GM19395 (cell line): Measurements from ENCODE around the gene RMND5A.
"Not testable (repeated sequence)": the region's sequence is repeated elsewhere in the genome, so short reads cannot be mapped to it uniquely, and the experiment has no call there.

Source experiments
- ATAC-seq: cut with Tn5 transposase; IDR thresholded peaks from one replicate; pipeline ENCODE4 v1.9.1; 2021; ENCODE audit warnings: mild to moderate bottlenecking, moderate library complexity; ENCODE audit not compliant: unreplicated experiment

The RMND5A gene

DNA sequence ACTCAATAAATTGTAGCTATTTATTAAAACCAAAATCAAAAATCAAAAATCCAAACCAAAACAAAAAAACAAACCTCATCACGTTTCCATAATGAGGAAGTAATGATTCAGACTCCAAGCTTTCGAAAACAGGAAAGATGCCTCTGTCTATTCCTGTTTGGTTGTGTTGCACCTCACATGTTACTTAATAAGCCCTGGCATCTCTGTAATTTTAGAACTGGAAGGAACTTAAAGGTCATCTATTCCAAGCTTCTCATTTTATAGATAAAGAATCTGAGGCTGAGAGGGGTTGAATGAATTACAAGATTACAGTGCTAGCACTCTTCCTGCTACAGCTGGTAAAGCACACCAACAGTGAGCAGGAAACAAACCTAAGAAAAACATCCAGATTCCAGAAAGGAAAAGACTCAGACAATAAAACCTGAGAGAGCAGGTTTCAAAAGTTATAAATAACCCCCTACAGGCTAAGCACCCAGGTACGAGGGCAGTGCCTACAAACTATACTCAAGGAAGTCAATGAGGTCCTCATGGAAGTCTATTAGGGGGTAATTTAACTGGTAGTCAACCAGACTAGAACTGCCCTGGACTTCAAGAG is 5.4 kb upstream of the RMND5A start:
- ATAC-seq: not testable (repeated sequence)

DNA sequence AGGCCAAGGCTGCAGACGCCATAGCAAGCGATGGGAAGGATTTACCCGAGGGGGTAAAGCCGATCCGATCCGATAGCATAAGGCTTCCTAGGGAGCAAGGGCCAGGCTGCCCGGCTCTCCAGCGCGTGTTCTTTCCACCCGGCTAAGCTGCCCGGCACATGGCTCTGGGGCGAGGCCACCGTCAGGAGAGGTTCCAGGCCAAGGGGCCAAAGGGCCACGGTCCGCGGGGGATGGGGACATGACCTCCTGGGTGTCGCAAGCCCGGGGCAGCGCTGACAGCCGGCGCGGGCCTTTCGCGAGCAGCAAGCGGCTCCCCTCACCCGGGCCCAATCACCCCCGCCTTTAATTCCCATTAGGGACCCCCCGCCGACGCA is 841 bp upstream of the RMND5A start:
- not testable (repeated sequence) for ATAC-seq

DNA sequence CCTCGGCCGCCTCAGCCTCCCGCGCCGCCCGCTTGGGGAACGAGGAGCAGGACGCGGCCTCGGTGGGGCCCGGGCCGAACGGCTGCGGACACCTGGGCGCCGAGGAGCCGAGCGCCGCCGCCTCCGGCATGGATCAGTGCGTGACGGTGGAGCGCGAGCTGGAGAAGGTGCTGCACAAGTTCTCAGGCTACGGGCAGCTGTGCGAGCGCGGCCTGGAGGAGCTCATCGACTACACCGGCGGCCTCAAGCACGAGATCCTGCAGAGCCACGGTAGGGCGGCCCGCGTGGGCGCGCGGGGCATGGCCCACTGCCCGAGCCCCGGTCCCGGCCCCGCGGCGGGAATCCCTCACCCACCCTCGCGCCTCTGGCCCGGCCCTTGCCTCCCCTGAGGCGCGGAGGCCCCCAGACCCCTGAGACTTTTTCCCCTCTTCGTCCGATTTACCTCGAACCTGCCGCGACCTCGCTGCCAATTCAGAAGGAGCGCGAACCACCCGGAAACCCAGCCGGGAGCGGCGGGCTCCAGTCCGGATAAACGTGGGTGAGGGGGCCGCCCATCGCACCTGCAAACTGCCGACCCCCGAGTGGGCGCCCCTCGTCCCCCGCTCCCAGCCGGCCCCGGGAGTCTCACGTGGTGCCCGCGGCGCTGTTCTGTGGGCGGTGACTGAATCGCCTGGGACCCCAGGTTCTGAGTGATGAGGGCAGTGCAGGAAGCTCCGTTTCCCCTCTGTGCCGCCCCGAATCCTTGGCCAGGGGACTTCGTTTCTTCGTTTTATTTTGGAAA is 639 bp downstream of the RMND5A start:
- ATAC-seq: peak; percentile 26

DNA sequence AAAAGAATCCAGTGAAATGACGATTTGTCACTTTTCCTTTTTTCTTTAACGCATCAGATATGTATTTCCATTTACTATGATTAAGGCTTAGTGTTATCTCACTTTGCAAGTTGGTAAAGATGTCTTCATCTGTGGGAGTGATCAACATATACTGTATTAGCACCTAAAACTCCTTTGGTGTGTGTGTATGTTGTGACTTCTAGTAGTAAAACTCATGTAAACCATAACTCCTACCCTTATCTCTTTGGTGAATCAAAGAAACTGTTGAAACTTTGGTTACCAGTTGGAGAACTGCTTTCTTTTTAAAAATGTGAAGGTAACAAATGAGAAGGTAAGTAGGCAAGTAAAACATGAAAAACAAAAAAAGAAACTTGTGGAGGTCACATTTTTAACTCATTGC is 5.6 kb downstream of the RMND5A start:
- ATAC-seq: not testable (repeated sequence)

DNA sequence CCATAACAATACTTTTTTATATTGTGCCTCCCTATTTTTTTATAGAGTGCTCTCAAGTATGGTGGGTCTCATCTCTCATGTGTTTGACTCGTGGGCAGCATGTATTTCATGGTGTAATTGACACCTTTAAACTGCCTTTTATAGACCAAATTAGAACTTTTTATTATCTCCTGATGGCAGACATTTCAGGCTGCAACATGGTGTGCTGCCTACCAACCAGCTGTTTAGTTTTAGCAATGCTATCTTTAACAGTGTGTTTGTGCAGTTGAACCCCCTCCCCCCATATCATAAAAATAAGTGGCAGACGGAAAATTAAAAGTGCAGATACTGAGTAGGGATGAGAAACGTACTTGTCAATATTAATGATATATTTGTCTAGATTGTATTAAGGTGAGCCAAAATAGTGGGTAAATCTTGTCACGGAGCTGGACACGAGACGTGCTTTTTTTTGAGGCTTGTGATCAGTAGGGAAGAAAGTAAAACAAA is 12.0 kb downstream of the RMND5A start:
- not testable (repeated sequence) for ATAC-seq

DNA sequence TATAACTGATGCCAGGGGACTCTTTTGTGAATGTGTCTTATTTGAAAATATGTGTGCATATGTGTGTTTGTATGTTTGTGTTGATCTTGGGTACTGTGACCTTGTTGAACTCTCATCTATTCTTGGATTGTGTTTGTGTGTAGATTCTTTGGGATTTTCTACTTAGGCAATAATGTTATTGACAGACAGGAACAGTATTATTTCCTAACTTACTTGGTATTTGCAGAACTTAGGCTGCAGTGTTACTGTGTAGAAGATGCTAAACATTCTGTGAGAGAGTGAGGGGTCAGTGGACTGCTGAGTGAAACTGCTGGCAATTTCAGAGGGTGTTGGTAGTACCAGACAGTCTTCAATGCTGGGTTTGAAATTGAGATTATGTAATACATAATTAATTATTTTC is 12.7 kb downstream of the RMND5A start:
- not testable (repeated sequence) for ATAC-seq

DNA sequence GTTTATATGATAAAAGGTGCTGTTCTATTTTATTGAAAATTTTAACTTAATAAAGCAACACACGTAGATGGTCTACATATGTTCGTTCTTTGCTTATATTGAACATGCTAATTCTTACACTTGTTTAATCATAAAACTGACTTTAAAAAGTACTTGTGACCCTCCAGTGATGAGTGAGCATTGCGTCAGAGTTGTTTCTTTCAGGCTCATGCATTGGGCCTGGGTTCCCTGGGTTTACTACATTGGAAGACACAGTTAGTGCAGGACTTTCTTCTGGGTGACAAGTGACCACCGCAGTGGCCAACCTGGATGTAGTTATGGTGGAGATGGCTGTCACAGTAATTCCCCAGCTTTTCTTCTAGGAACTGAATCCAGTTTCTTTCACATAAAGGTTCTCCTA is 13.4 kb downstream of the RMND5A start:
- ATAC-seq: not testable (repeated sequence)

DNA sequence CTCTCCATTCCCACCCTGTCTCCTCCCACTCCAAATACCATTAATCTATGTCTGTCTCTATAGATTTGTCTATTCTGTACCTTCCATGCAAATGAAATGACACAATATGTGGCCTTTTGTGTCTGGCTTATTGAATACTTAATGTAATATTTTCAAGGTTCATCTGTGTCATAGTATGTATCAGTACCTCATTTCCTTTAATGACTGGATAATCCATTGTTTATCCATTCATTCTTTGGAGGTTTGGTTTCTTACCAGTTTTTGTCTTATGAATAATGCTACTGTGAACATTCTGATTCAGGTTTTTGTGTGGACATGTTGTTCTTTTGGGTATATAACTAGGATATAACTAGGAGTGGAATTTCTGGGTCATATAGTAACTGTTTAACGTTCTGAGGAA is 14.8 kb downstream of the RMND5A start:
- not testable (repeated sequence) for ATAC-seq

DNA sequence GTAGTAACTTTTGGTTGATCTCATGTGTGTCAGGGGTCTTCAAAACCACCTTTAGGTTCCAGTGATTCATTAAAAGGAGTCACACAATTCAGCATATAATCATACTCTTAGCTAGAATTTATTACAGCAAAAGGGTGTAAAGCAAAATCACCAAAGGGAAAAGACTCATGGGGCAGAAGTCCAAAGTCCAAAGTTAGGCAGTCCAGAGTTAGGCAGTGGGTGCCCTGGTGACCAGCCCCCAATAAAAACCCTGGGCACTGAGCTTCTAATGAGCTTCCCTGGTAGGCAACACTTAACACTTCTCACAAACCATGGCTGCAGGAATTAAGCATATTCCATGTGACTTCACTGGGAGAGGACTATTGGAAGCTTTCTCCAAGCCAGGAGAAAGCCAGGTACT is 19.4 kb downstream of the RMND5A start:
- ATAC-seq: not testable (repeated sequence)

DNA sequence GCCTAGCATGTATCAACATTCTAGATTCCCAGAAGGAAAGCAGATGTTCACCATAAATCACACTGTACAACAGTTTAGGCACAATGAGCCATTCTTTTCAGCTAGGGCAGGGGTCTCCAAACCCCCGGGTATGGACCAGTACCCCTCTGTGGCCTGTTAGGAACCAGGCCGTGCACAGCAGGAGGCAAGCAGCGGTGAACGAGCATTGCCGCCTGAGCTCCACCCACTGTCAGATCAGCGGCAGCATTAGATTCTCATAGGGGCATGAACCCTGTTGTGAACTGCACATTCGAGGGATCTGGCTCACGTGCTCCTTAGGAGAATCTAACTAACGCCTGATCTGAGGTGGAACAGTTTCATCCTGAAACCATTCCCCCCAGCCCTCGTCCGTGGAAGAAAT is 19.8 kb downstream of the RMND5A start:
- ATAC-seq: not testable (repeated sequence)

DNA sequence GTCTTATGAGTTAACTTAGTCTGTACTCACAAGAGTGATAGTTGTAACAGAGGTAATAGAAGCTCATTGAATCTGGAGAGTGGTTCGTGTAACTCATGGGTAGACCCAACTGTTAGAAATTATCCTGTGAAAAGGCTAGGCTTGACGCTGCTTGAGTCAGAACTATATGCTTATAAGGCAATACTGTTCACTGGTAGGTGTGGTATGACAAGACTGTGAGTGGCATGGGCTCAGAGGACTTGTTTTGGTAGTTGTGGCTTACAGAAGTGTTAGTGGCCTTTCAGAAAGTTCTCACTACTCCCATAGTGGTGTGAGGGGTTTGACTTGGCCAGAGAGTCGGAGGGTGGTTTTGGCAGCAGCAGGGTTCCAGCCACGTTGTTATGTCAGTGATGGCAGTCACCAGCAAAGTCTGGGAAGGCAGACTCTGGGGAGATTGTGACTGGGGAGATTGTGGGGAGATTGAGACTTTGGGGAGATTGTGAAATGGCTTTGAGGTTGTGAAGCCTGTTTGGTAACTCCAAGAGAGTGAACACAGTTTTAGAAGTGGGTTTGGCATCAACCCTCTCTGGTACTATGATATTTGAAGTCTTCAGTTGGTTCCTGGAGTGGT is 21.9 kb downstream of the RMND5A start:
- ATAC-seq: not testable (repeated sequence)

DNA sequence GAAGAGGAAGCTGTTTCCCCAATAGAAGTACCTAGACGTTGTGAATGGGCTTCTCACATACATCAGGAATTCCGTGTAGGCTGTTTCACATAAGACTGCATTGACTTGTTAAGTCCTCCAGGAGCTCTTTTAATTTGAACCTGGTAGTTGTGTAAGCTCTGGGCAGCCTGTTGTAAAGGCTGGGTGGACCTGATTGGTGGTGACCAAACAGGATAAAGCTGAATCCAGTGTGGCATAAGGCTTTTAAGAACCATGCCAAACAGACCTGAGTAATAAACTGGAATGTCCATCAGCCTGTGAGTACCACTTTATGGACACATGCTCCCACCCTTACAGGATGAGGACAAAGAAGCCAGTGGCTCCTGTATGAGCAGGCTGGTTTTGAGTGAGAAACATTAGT is 24.1 kb downstream of the RMND5A start:
- no peak for ATAC-seq

DNA sequence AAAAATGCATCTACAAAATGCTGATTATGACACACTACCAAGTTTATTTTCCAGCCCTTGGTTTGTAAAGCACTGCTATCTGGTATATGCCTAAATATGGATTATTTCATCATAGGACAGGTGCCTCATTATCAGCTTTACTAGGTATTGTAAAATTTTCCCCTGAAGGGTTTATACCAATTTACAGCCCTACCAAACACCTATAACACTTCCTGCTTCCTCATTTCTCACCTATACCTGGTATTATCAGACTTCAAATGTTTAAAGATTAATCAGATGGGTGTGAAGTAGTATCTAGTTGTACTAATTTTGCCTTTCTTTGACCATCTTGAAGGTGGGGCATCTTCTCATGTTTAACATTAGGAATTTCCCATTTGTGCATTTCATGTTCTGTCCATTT is 26.8 kb downstream of the RMND5A start:
- no peak for ATAC-seq

DNA sequence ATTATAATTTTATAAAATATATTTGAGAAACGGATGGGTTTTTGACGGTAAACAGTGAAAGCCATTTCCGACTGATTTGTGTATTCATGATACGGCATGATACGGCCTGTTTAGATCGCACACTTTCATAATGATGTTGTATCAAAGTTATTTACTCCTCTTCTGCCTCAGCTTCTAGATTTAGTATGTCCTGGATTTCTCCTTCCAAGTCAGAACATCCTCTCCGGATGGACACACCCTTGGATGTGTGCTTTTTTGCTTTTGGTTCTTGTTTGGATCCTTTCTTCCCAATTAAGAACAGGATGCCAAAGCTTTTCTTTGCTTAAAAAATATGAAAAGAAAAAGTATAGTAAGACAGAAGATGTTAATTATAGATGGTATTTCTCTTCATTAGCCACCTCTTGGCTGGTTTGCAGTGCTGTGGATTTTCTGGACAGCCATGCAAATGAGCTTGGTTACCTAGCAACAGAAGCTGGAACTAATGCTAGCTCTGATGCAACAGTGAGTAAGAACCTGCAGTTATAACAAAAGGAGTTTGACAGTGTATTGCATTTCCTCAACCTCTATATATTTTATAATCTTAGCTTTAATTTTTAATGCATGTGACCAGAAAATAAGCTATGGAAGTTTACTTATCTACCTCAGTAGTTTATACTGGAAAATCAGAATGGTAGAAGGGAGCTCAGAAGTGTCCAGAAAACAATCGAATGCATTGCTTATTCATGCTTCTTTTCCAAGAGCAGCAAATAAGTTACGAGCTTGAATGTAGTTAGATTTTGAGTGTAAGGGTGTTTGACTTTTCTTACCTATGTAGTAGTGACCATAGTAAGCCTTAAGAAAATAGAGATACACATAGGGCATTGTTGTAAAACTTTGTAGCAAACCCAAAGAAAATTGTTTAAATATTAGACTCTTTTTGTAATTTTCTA is 27.9 kb downstream of the RMND5A start:
- ATAC-seq: no peak

DNA sequence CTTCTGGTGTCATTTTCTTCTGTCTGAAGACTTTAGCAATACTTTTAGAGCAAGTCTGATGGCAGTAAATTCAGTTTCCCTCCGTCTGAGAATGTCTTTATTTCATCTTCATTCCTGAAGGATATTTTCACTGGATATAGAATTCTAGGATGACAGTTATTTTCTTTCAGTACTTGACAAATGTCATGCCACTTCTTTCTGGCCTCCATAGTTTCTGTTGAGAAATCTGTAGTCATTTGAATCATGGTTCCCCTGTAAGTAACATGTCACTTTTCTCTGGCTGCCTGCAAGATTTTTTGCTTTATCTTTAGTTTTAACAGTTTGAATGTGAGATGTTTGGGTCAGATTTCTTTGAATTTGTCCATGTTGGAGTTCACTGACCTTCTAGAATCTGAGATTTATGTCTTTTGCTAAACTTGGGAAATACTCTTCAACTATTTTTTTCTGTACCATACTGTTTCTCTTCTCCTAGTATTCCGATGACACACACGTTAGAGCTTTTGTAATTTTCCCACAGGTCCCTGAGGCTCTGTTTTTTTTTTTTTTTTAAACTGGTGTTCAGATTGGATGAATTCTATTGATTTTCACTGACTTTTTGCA is 30.2 kb downstream of the RMND5A start:
- ATAC-seq: no peak

DNA sequence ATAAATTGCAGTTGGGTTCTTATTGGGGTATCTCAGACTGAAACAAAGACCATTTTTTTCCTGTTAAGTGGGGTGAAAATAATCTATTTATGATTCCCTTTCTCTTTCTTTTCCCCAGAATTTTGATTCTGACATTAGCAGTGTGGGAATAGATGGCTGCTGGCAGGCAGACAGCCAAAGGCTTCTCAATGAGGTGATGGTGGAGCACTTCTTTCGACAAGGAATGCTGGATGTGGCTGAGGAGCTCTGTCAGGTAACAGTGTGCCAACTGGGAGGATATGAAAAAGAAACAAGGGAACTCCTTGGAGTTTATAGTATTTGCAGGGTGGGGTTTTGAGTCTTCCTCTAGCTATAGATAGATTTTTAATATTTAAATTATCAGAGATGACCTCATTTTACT is 31.7 kb downstream of the RMND5A start:
- no peak for ATAC-seq

DNA sequence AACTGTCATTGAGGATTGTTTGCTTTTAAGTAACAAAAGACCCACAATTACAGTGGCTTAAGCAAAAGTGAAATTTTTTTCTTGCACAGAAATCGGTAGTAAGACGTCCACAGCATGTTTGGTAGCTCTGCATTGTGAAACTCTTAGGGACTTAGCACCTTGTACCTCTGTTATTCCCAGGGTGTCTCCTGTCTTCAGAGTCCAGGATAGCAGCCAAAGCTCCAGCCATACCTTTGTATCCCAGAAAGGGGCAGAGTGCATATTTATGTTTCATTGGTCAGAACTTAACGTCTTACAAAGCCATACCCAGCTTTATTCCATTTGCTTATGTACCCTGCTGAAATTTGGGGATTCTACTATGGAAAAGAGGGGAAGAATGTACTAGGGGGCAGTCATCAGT is 32.8 kb downstream of the RMND5A start:
- no peak for ATAC-seq

DNA sequence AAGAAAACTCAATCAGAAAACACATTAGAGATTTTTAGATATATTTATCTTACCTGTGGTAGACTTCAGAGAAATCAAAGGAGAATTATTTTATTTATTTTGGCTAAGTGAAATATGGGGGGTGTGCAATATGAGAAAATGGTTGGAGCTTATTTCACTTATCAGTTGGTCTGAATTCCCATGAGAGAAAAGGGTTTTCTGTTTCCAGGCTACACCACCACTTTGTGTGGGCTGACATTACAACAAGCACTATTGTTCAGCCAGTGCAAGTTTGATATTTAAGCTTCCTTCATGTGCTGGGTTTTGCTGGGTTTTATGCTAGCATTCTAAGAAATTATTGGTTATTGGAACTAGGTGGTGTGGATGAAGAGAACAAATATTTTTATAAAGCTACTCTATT is 33.5 kb downstream of the RMND5A start:
- no peak for ATAC-seq

DNA sequence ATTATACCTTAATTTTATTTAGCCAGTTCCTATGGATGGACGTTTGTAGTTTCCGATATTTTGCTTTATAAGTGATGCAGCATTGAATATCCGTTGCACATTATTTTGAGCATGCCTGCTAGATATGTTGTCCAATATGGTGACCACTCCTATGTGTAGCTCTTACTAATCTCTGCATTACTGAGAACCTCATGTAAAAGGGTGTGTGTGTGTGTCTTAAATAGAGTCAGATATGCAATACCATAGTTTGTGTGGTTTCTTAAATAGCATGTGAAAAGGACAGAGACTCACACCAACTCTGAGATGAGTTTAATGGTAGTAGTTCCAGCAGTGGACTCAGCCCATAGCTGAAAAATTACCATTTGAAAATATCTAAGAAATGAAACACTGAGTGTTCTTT is 38.3 kb downstream of the RMND5A start:
- no peak for ATAC-seq

DNA sequence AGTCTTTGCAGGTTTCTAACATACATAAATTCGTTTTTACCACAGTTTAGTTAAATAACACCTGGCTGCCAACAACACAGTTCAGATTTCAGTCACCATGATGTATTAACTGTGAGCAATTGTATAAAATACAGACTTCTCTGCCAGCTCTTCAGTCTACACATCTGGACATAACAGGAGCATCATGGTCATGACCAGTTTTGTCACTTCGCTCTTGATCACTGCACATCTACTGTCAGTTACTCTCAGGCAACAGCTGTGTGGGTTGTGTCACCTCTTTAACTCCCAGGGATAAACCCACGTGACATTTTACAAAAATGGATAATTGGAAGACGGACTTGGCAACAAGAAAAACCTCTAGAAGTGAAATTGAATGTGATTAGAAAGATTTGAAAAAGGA is 40.3 kb downstream of the RMND5A start:
- no peak for ATAC-seq
